Airway epithelial cell (primary cell): ENCODE results near the gene BLOC1S3. TPM values are rescaled to one million over a fixed set of nuclear protein-coding genes. Genes with fewer than 3 reads are reported as not detected.

Experiments
- total RNA-seq: library from RNA; depleted of rRNA; stranded (reverse); fragments of >200 nt; gene quantifications from 2 replicates; pipeline ENCODE4 v1.2.3, GENCODE V29; 2015

Gene BLOC1S3
- total RNA-seq = 11.4 and 13.3 TPM in 2 replicates

DNA sequence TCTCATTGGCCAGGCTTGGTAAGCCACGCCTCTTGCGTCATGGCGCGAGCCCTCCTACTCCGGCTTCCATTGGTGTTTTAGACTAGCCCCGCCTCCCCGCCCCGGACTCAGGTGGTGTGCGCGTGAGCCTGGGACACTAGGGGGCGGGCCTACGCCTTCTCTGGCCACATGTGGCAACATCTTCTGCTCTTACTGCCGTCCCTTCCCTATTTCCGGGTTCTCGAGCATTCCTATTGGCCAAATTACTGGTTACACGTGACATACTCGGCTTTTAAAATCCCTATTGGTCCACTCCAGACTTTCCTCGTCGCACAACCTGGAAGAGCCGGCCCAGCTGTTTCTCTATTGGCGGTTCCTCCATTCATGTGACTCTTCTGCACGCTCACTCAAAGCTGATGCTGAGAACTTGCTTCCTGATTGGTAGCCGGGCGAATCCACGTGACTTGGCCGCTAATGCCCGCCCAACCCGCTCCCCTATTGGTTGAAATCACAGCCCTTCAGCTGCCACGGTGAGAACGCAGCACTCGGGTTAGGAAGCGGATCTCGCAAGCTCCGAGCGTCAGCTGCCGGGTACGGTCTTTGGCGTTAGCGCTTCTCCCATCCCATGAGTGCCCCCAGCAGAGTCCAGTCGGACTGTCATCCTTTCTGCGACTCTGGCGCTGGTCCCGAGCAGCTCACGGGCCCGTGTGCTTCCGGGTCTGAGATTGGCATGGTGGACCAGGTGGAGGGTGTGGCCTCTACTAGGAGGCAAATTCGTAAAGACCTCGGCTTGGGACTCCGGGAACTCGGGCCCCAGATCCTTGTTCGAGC, at the start of gene BLOC1S3:
TSS of gene BLOC1S3 (plus strand) at position 523 of the 810 bp plus-strand sequence. CDS start 513 bp downstream, outside the sequence.

GRCh38 chr19:45160870-45161737, 17.5 kb upstream of the BLOC1S3 start, which contains the start of gene NKPD1:
TSS of gene NKPD1 (minus strand) at chr19:45160982. CDS start at chr19:45160150, 832 bp downstream.

DNA sequence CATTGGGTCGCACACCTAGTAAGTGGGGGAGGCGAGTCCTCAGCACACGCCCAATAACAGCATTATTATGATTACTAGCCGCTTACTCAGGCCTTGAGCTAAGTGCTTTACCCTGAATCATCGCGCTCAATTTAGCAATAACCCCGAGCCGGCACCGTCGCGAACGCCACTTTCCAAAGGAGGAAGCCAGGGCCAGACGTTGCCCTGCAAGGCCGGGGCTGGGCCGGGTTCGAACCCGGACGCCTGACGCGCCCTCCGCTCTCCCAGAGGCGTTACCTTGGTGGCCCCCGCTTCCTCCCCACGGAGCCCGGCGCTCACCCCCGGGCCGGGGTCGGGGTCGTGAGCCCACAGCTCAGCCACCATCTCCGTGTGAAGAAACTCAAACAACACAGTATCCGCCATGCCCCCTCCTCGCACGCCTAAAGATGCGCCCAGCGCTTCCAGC, 745 bp upstream of the BLOC1S3 start, which contains the start of gene TRAPPC6A:
TSS of gene TRAPPC6A (minus strand) at position 421 of the 445 bp plus-strand sequence. CDS start at position 402, 19 bp downstream.

Other genes with a start within 250 kb of the BLOC1S3 start
- gene APOC4, start 236.5 kb upstream of the BLOC1S3 start, total RNA-seq = not detected in 2 replicates
- gene APOC2, start 232.7 kb upstream of the BLOC1S3 start, total RNA-seq = not detected in 2 replicates
- gene CLPTM1, start 223.4 kb upstream of the BLOC1S3 start, total RNA-seq = 36.0 and 62.6 TPM in 2 replicates
- gene RELB, start 177.3 kb upstream of the BLOC1S3 start, total RNA-seq = 4.8 and 8.2 TPM in 2 replicates
- gene CLASRP, start 139.7 kb upstream of the BLOC1S3 start, total RNA-seq = 24.7 and 31.9 TPM in 2 replicates
- gene ZNF296, start 102.3 kb upstream of the BLOC1S3 start, total RNA-seq = 0.98 and 4.7 TPM in 2 replicates
- gene GEMIN7, start 99.5 kb upstream of the BLOC1S3 start, total RNA-seq = 26.5 and 42.6 TPM in 2 replicates
- gene PPP1R37, start 85.6 kb upstream of the BLOC1S3 start, total RNA-seq = 36.9 and 41.9 TPM in 2 replicates
- 2.3 and 2.6 TPM in 2 replicates for gene NKPD1, start 17.8 kb upstream of the BLOC1S3 start, total RNA-seq
- 10.2 and 15.7 TPM in 2 replicates for gene TRAPPC6A, start 547 bp upstream of the BLOC1S3 start, total RNA-seq
- 0.21 and 0.46 TPM in 2 replicates for gene EXOC3L2, start 66.6 kb downstream of the BLOC1S3 start, total RNA-seq
- 17.9 and 26.0 TPM in 2 replicates for gene MARK4, start 72.5 kb downstream of the BLOC1S3 start, total RNA-seq
- gene CKM, start 144.1 kb downstream of the BLOC1S3 start, total RNA-seq = not detected in 2 replicates
- gene KLC3, start 162.0 kb downstream of the BLOC1S3 start, total RNA-seq = 50.2 and 51.0 TPM in 2 replicates
- gene ERCC2, start 191.8 kb downstream of the BLOC1S3 start, total RNA-seq = 22.2 and 24.0 TPM in 2 replicates
- 64.0 and 90.9 TPM in 2 replicates for gene PPP1R13L, start 226.3 kb downstream of the BLOC1S3 start, total RNA-seq
- gene POLR1G, start 227.9 kb downstream of the BLOC1S3 start, total RNA-seq = 14.9 and 15.9 TPM in 2 replicates
- gene ERCC1, start 245.1 kb downstream of the BLOC1S3 start, total RNA-seq = 116 and 129 TPM in 2 replicates